ENCODE measurements around the gene DDHD1. TPM values are rescaled to one million over a fixed set of nuclear protein-coding genes. Genes with fewer than 3 reads are reported as not detected.

DDHD1 gene
- total RNA-seq, 4 donors from 2014 or later, result 26.1 to 35.7 (median 27.0) TPM

DNA sequence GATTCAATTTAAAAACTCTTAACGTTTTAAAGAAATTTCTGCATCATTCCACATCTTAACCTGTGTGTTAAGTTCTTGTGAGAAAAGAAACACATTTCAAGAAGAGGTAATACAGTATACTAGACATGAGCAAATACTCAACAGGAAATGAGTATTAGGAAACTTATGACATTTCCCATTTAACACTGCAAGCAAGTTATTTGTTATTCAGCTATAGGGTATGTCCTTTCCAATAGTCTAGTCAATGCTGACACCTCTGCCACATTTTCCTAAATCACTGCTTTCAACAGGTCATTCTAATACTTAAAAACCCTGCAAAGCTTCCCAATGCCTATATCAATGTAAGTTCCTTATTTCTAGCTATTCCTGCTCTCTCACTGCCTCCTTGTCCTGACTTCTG is 93.1 kb downstream of the DDHD1 start:
- TF ChIP-seq, protein P1, sequence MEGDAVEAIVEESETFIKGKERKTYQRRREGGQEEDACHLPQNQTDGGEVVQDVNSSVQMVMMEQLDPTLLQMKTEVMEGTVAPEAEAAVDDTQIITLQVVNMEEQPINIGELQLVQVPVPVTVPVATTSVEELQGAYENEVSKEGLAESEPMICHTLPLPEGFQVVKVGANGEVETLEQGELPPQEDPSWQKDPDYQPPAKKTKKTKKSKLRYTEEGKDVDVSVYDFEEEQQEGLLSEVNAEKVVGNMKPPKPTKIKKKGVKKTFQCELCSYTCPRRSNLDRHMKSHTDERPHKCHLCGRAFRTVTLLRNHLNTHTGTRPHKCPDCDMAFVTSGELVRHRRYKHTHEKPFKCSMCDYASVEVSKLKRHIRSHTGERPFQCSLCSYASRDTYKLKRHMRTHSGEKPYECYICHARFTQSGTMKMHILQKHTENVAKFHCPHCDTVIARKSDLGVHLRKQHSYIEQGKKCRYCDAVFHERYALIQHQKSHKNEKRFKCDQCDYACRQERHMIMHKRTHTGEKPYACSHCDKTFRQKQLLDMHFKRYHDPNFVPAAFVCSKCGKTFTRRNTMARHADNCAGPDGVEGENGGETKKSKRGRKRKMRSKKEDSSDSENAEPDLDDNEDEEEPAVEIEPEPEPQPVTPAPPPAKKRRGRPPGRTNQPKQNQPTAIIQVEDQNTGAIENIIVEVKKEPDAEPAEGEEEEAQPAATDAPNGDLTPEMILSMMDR (IDR thresholded peaks at IDR 0.05; ENCODE audit: low read depth), result no peak

DNA sequence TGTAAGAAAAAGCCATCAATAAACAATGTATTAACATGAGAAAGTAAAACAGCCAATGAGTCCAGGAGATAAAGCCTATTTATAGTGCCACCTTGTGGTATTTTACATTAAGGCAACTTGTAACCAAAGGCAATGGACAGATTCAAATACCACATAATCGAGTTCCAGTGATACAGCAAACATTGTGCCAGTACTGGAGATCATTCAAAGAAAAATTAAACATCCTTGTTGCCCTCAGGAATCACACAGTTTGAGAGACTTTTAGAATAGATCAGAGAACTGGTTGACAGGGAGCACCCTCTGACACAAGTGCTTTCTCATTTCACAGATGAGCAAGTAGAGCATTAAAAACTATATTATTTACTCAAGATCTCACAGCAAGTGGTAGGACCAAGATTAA is 98.1 kb downstream of the DDHD1 start:
- TF ChIP-seq, protein P1 (IDR thresholded peaks at IDR 0.05; ENCODE audit: low read depth), result no peak

DNA sequence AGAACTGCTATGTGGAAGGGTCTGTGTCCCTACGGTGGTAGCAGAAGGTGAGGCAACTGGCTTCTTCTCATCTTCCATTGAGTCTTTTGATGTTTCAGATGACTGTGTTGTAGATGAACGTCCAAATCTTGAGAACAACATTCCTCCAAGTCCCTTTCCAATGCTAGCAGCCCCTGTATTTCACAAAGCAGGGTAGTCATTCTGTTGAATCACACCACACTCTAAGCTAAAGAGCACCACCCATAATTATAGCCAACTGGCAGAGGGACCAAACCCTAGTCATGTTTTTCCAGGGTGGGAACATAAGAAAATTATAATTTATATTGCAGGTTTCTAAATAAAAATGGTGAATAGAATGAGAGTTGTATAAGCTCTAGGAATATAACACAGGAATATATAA is 98.7 kb downstream of the DDHD1 start:
- TF ChIP-seq, protein P1 (IDR thresholded peaks at IDR 0.05; ENCODE audit: low read depth), result no peak

DNA sequence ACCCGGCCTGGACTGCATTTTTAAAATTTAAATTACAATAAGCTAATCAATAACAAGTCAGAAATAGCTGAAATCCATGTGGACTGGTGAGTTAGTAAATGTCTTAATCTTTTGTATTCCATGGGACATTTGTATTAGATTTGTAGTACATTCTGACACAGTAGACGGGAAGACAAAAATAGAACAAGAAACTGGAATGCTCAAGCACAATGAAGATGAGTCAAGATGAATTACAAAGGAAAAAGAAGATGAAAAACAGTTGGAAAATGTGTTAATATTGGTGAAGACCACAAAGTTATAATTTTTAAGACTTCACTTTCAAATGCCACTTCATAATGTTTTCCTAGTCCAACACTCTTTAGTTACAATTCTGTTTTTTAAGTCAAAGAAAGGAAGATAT is 104.5 kb downstream of the DDHD1 start:
- TF ChIP-seq, protein P1 (IDR thresholded peaks at IDR 0.05; ENCODE audit: low read depth), result no peak

DNA sequence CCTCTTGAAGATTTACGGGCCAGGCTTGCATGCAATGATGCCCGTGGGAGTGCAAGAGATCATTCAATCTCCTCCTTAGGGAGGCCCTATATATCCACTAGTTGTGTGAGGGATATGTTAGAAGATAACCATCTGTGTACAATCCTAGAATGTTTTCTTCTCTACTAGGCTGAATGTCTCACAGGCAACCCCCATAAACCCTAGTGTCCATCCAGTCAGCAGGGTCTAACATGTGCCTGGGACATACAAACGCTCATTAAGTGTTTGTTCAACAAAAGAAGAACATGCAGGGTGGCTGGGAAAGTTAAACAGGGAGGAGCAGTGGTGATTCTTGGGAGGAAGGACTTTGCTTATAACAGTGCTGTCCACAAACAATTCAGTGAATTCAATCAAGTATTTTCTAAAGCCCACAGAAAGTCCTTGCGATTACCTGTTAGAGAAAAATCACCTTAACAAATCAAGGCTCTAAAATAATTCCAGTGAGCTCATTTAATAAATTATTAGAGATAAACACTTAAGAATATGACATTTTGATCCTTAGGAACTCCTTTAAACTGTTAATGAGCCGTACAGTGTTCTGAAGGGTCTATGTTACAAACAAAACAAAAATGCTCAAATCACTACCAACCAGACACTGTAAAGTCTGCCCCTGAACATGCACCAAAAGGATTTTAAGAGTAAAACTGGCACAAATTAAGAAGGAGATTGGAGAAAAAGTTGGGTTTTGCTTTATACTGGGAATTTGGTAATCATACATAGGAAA is 105.6 kb downstream of the DDHD1 start:
- TF ChIP-seq, protein P1 (IDR thresholded peaks at IDR 0.05; ENCODE audit: low read depth), result no peak

DNA sequence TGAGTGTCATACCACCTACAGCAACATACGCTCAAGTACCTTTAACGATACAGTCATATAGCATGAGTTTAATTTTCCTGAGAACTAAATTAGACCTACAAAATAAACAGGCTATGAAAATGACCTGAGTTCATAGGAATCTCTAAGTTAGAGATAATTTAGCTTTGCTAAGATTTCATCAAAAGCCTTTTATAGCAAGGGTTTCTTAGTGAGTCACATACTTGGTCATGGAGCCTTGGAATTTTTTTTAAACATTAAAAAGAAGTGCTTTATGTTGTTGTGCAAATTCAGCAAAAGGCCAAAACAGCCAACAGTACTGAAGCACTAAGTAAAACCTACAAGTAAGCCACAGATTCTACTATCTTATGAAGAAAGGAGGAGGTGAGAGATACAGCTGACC is 108.6 kb downstream of the DDHD1 start:
- TF ChIP-seq, protein P1 (IDR thresholded peaks at IDR 0.05; ENCODE audit: low read depth), result no peak

DNA sequence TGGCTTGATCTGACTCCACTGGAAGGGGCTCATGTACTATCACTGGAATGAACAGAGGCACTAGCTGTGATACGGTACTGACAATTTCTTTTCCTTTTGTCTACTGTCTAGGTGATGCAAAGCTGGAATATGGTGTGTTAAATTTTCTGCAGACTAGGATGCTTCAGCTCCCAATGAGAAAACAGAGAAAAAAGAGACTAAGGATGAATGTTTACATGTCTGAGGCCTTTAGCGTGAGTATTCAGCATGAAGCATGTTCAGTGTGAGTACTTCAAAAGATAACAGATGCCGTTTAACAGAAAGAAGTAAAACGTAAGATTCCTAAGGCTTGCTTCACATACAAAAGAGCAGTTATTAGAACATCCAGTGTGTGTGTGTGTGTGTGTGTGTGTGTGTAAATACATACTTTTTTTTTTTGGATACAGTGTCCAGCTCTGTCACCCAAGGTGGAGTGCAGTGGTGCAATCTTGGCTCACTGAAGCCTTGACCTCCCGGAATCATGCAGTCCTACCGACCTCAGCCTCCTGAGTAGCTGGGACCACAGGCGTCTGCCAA is 110.0 kb downstream of the DDHD1 start:
- TF ChIP-seq, protein P1 (IDR thresholded peaks at IDR 0.05; ENCODE audit: low read depth), result no peak
